Dendritic cell treated with granulocyte-macrophage colony-stimulating factor and Interleukin-4, amounts not matched to agents 40 ng/mL and 50 ng/mL, for 4 days (primary cell): ENCODE results near the gene PPP6R2.

Source experiments
- H3K27ac Mint-ChIP-seq: one replicate; pipeline ENCODE4 v1.8.0; 2022; ENCODE audit warnings: mild to moderate bottlenecking, mixed read lengths
- H3K27me3 Mint-ChIP-seq: one replicate; pipeline ENCODE4 v1.8.0; 2022; ENCODE audit warnings: mild to moderate bottlenecking, mixed read lengths
- H3K36me3 Mint-ChIP-seq: one replicate; pipeline ENCODE4 v1.8.0; 2022; ENCODE audit warnings: low read depth, mixed read lengths
- H3K4me1 Mint-ChIP-seq: one replicate; pipeline ENCODE4 v1.8.0; 2022; ENCODE audit warnings: low read depth, mixed read lengths
- H3K4me3 Mint-ChIP-seq: one replicate; pipeline ENCODE4 v1.8.0; 2022; ENCODE audit warnings: mild to moderate bottlenecking, moderate library complexity, mixed read lengths
- H3K9me3 Mint-ChIP-seq: one replicate; pipeline ENCODE4 v1.8.0; 2022; ENCODE audit warnings: mixed read lengths
- intact Hi-C: fragments of 100-400 bp; cut with micrococcal nuclease; formaldehyde crosslinking; loops from one replicate; pipeline ENCODE4 v1.15.0; 2022

Gene PPP6R2

GRCh38 chr22:50446708-50447575 lies 103.8 kb downstream of the PPP6R2 start:
- H3K9me3 Mint-ChIP-seq, result no peaks in the 10 kb centered on the region
- peaks cover 100% of the 10 kb centered on the region for H3K36me3 Mint-ChIP-seq
- no peak overlapping the region for H3K27ac Mint-ChIP-seq
- intact Hi-C loops, result no loop called here
- H3K27me3 Mint-ChIP-seq, result no peaks in the 10 kb centered on the region
- H3K4me3 Mint-ChIP-seq, result no peak overlapping the region
- H3K4me1 Mint-ChIP-seq, result peaks cover 8% of the 10 kb centered on the region

- Mint-ChIP-seq H3K36me3 (peaks cover 100% of the 10 kb centered on the region), H3K9me3 (no peaks in the 10 kb centered on the region), H3K4me3 (no peak overlapping the region), H3K27me3 (no peaks in the 10 kb centered on the region), H3K4me1 (peaks cover 12% of the 10 kb centered on the region), H3K27ac (no peak overlapping the region)
- intact Hi-C loops, result no loop called here
Measured at GRCh38 chr22:50447576-50448551, 104.7 kb downstream of the PPP6R2 start.

- peak overlapping the region; percentile 77 for H3K27ac Mint-ChIP-seq
Measured at GRCh38 chr22:50452649-50453048, 109.5 kb downstream of the PPP6R2 start.

GRCh38 chr22:50454556-50455075 lies 111.5 kb downstream of the PPP6R2 start:
- intact Hi-C loops, result no loop called here
- no peak overlapping the region for H3K4me3 Mint-ChIP-seq
- no peaks in the 10 kb centered on the region for H3K9me3 Mint-ChIP-seq
- peaks cover 98% of the 10 kb centered on the region for H3K36me3 Mint-ChIP-seq
- H3K27ac Mint-ChIP-seq, result no peak overlapping the region
- peaks cover 22% of the 10 kb centered on the region for H3K4me1 Mint-ChIP-seq
- H3K27me3 Mint-ChIP-seq, result no peaks in the 10 kb centered on the region

More at GRCh38 chr22:50452649-50453048, 109.5 kb downstream of the PPP6R2 start:
- Mint-ChIP-seq H3K9me3 (no peaks in the 10 kb centered on the region), H3K27me3 (no peaks in the 10 kb centered on the region), H3K4me3 (no peak overlapping the region), H3K4me1 (peaks cover 26% of the 10 kb centered on the region), H3K36me3 (peaks cover 98% of the 10 kb centered on the region)
- intact Hi-C loops, result no loop called here

- Mint-ChIP-seq H3K9me3 (no peaks in the 10 kb centered on the region), H3K4me3 (no peak overlapping the region), H3K27me3 (no peaks in the 10 kb centered on the region), H3K27ac (no peak overlapping the region), H3K36me3 (peaks cover 98% of the 10 kb centered on the region), H3K4me1 (peaks cover 18% of the 10 kb centered on the region)
- intact Hi-C loops, result no loop called here
Measured at GRCh38 chr22:50455201-50455600, 112.1 kb downstream of the PPP6R2 start.

- intact Hi-C loops, result no loop called here
- H3K36me3 Mint-ChIP-seq, result peaks cover 98% of the 10 kb centered on the region
- H3K27me3 Mint-ChIP-seq, result no peaks in the 10 kb centered on the region
- H3K27ac Mint-ChIP-seq, result peak overlapping the region; percentile 28
- H3K4me1 Mint-ChIP-seq, result peaks cover 18% of the 10 kb centered on the region
- H3K4me3 Mint-ChIP-seq, result no peak overlapping the region
- no peaks in the 10 kb centered on the region for H3K9me3 Mint-ChIP-seq
Measured at GRCh38 chr22:50456026-50456425, 112.9 kb downstream of the PPP6R2 start.

- Mint-ChIP-seq H3K36me3 (peaks cover 98% of the 10 kb centered on the region), H3K4me3 (no peak overlapping the region)
- intact Hi-C loops, result no loop called here
Measured at GRCh38 chr22:50456466-50457234, 113.5 kb downstream of the PPP6R2 start.

GRCh38 chr22:50459016-50459415 lies 115.9 kb downstream of the PPP6R2 start:
- Mint-ChIP-seq H3K9me3 (no peaks in the 10 kb centered on the region), H3K36me3 (peaks cover 100% of the 10 kb centered on the region), H3K27me3 (no peaks in the 10 kb centered on the region), H3K27ac (no peak overlapping the region), H3K4me3 (no peak overlapping the region), H3K4me1 (peaks cover 5% of the 10 kb centered on the region)
- intact Hi-C loops, result no loop called here

More at GRCh38 chr22:50456466-50457234, 113.5 kb downstream of the PPP6R2 start:
- peaks cover 18% of the 10 kb centered on the region for H3K4me1 Mint-ChIP-seq
- no peaks in the 10 kb centered on the region for H3K9me3 Mint-ChIP-seq
- no peaks in the 10 kb centered on the region for H3K27me3 Mint-ChIP-seq
- H3K27ac Mint-ChIP-seq, result no peak overlapping the region

- H3K4me3 Mint-ChIP-seq, result no peak overlapping the region
- intact Hi-C loops, result no loop called here
Measured at GRCh38 chr22:50459496-50460140, 116.5 kb downstream of the PPP6R2 start.

GRCh38 chr22:50460938-50461337 lies 117.8 kb downstream of the PPP6R2 start:
- Mint-ChIP-seq H3K4me1 (no peaks in the 10 kb centered on the region), H3K9me3 (no peaks in the 10 kb centered on the region), H3K27me3 (no peaks in the 10 kb centered on the region), H3K4me3 (no peak overlapping the region), H3K36me3 (peaks cover 100% of the 10 kb centered on the region), H3K27ac (no peak overlapping the region)
- intact Hi-C loops, result no loop called here

More at GRCh38 chr22:50459496-50460140, 116.5 kb downstream of the PPP6R2 start:
- H3K27ac Mint-ChIP-seq, result no peak overlapping the region
- H3K27me3 Mint-ChIP-seq, result no peaks in the 10 kb centered on the region
- H3K4me1 Mint-ChIP-seq, result no peaks in the 10 kb centered on the region
- peaks cover 100% of the 10 kb centered on the region for H3K36me3 Mint-ChIP-seq
- no peaks in the 10 kb centered on the region for H3K9me3 Mint-ChIP-seq

- H3K9me3 Mint-ChIP-seq, result no peaks in the 10 kb centered on the region
- intact Hi-C loops, result no loop called here
- H3K36me3 Mint-ChIP-seq, result peaks cover 100% of the 10 kb centered on the region
- no peaks in the 10 kb centered on the region for H3K4me1 Mint-ChIP-seq
- no peaks in the 10 kb centered on the region for H3K27me3 Mint-ChIP-seq
- no peak overlapping the region for H3K4me3 Mint-ChIP-seq
- no peak overlapping the region for H3K27ac Mint-ChIP-seq
Measured at GRCh38 chr22:50461536-50461935, 118.4 kb downstream of the PPP6R2 start.

- H3K4me1 Mint-ChIP-seq, result no peaks in the 10 kb centered on the region
- H3K27ac Mint-ChIP-seq, result no peak overlapping the region
- no peak overlapping the region for H3K4me3 Mint-ChIP-seq
- no peaks in the 10 kb centered on the region for H3K9me3 Mint-ChIP-seq
- peaks cover 100% of the 10 kb centered on the region for H3K36me3 Mint-ChIP-seq
- intact Hi-C loops, result no loop called here
- no peaks in the 10 kb centered on the region for H3K27me3 Mint-ChIP-seq
Measured at GRCh38 chr22:50461979-50462540, 118.9 kb downstream of the PPP6R2 start.
